Activated T-cell treated with anti-CD3 and anti-CD28 coated beads, Interleukin-2, amount 50 U/mL, for 1 hour (primary cell): ENCODE results near the gene ZGPAT.
A peak's percentile ranks its signal among the peaks of the same experiment; 100 is the strongest.
"Not testable (repeated sequence)": the region's sequence is repeated elsewhere in the genome, so short reads cannot be mapped to it uniquely, and the experiment has no call there.

Source experiments
- DNase-seq: peaks from one replicate; pipeline ENCODE4 v3.0.0-alpha.2; 2020

The ZGPAT gene

GRCh38 chr20:63768591-63769515 is 61.0 kb downstream of the ZGPAT start:
- no peak for DNase-seq

GRCh38 chr20:63769891-63770474 is 62.1 kb downstream of the ZGPAT start:
- DNase-seq: no peak

- DNase-seq: no peak
Observed at GRCh38 chr20:63771046-63771707, 63.3 kb downstream of the ZGPAT start.

- DNase-seq: no peak
Observed at GRCh38 chr20:63772781-63773518, 65.1 kb downstream of the ZGPAT start.

GRCh38 chr20:63773571-63774241 is 65.9 kb downstream of the ZGPAT start:
- DNase-seq: no peak

- DNase-seq: no peak
Observed at GRCh38 chr20:63774306-63774705, 66.5 kb downstream of the ZGPAT start.

GRCh38 chr20:63775096-63775978 is 67.5 kb downstream of the ZGPAT start:
- DNase-seq: no peak

GRCh38 chr20:63776875-63777274 is 69.0 kb downstream of the ZGPAT start:
- not testable (repeated sequence) for DNase-seq

- no peak for DNase-seq
Observed at GRCh38 chr20:63777614-63778013, 69.8 kb downstream of the ZGPAT start.

GRCh38 chr20:63778034-63778752 is 70.4 kb downstream of the ZGPAT start:
- no peak for DNase-seq

- DNase-seq: no peak
Observed at GRCh38 chr20:63778857-63779256, 71.0 kb downstream of the ZGPAT start.

GRCh38 chr20:63781181-63781580 is 73.3 kb downstream of the ZGPAT start:
- DNase-seq: no peak

GRCh38 chr20:63782051-63782471 is 74.2 kb downstream of the ZGPAT start:
- DNase-seq: peak; percentile 69

GRCh38 chr20:63782521-63782971 is 74.7 kb downstream of the ZGPAT start:
- DNase-seq: no peak

- DNase-seq: no peak
Observed at GRCh38 chr20:63783970-63784369, 76.1 kb downstream of the ZGPAT start.

- no peak for DNase-seq
Observed at GRCh38 chr20:63785691-63786131, 77.9 kb downstream of the ZGPAT start.
